CD4-positive, alpha-beta T cell (primary cell): ENCODE measurements around the gene MADCAM1. TPM values are rescaled to one million over a fixed set of nuclear protein-coding genes. Genes with fewer than 3 reads are reported as not detected.

ENCODE experiments used
- ATAC-seq: fragments of 200-7000 bp; cut with Tn5 transposase; one replicate; pipeline ENCODE4 v1.10.0; 2022; ENCODE audit warnings: mild to moderate bottlenecking; ENCODE audit not compliant: poor library complexity
- CTCF ChIA-PET: fragments of 350-600 bp; sonication (Branson Sonifier 250); formaldehyde crosslinking; loops from one replicate; lab custom pipeline; 2021; ENCODE audit warnings: antibody characterized with exemption, inconsistent platforms; lab: Charles Lee
- POLR2A ChIA-PET: fragments of 350-600 bp; sonication (Branson Sonifier 250); formaldehyde crosslinking; loops from one replicate; lab custom pipeline; 2021; ENCODE audit warnings: antibody characterized with exemption, inconsistent platforms; lab: Charles Lee
- DNase-seq, 14 experiments: peaks; one replicate each; pipeline ENCODE4 v3.0.0-alpha.2; 2013 to 2020; ENCODE audit warnings: mixed read lengths in 2 of 14
- H3K27ac ChIP-seq, 2 donors: one replicate each; pipeline versions ENCODE4 v1.5.1 to v1.7.0; 2013; ENCODE audit warnings: low read length in 2 of 2, low read depth in 1 of 2, mild to moderate bottlenecking in 1 of 2
- H3K27me3 ChIP-seq, 2 experiments: 1 replicate in 1 of 2; 2 replicates in 1 of 2; pipeline versions ENCODE4 v1.6.1 to v1.7.0; 2013; ENCODE audit warnings: low read length in 2 of 2, control low read depth in 1 of 2, mild to moderate bottlenecking in 1 of 2, moderate library complexity in 1 of 2; ENCODE audit not compliant: insufficient read depth in 2 of 2, control insufficient read depth in 1 of 2
- H3K36me3 ChIP-seq: one replicate; pipeline ENCODE4 v1.6.1; 2013; ENCODE audit warnings: low read length, control low read depth; ENCODE audit not compliant: insufficient read depth
- H3K4me1 ChIP-seq: one replicate; pipeline ENCODE4 v1.6.1; 2013; ENCODE audit warnings: low read length, control low read depth; ENCODE audit not compliant: insufficient read depth
- H3K4me3 ChIP-seq: one replicate; pipeline ENCODE4 v1.5.1; 2013; ENCODE audit warnings: mild to moderate bottlenecking, low read length, moderate library complexity
- H3K9me3 ChIP-seq, 2 experiments: 1 replicate in 1 of 2; 2 replicates in 1 of 2; pipeline versions ENCODE4 v1.6.1 to v1.7.0; 2013; ENCODE audit warnings: low read length in 2 of 2, mild to moderate bottlenecking in 2 of 2, control low read depth in 1 of 2, moderate library complexity in 1 of 2; ENCODE audit not compliant: control insufficient read depth in 1 of 2, insufficient read depth in 1 of 2
- H3K27ac Mint-ChIP-seq: one replicate; pipeline ENCODE4 v1.8.0; 2020; ENCODE audit warnings: mixed read lengths
- H3K27me3 Mint-ChIP-seq: one replicate; pipeline ENCODE4 v1.8.0; 2021; ENCODE audit warnings: mixed read lengths
- H3K36me3 Mint-ChIP-seq: one replicate; pipeline ENCODE4 v1.8.0; 2021; ENCODE audit warnings: low read depth, mixed read lengths
- H3K4me1 Mint-ChIP-seq: one replicate; pipeline ENCODE4 v1.8.0; 2021; ENCODE audit warnings: low read depth, mixed read lengths
- H3K4me3 Mint-ChIP-seq: one replicate; pipeline ENCODE4 v1.8.0; 2020; ENCODE audit warnings: mild to moderate bottlenecking, mixed read lengths
- H3K9me3 Mint-ChIP-seq: one replicate; pipeline ENCODE4 v1.8.0; 2020; ENCODE audit warnings: mixed read lengths
- intact Hi-C, 2 experiments: fragments of 100-400 bp; cut with DNase I in 1 of 2; cut with micrococcal nuclease in 1 of 2; formaldehyde crosslinking; loops; one replicate each; pipeline versions ENCODE4 v1.15.1 to v1.9.0; 2023 to 2025; cut with DNase I, micrococcal nuclease
- total RNA-seq, 174 experiments: library from RNA in 2 of 174; stranded (reverse) in 2 of 174; gene quantifications; one replicate each; pipeline ENCODE4 v1.2.3 and lab custom pipeline; 2021 to 2026
- TF ChIP-seq, protein P1 (sequence below): fragments of 200-600 bp; IDR thresholded peaks from one replicate; pipeline ENCODE4 v1.8.0; 2022; ENCODE audit warnings: antibody characterized with exemption, mild to moderate bottlenecking

The MADCAM1 gene
- total RNA-seq, 2 experiments from 2014 or later: 0.20 to 0.91 TPM

DNA sequence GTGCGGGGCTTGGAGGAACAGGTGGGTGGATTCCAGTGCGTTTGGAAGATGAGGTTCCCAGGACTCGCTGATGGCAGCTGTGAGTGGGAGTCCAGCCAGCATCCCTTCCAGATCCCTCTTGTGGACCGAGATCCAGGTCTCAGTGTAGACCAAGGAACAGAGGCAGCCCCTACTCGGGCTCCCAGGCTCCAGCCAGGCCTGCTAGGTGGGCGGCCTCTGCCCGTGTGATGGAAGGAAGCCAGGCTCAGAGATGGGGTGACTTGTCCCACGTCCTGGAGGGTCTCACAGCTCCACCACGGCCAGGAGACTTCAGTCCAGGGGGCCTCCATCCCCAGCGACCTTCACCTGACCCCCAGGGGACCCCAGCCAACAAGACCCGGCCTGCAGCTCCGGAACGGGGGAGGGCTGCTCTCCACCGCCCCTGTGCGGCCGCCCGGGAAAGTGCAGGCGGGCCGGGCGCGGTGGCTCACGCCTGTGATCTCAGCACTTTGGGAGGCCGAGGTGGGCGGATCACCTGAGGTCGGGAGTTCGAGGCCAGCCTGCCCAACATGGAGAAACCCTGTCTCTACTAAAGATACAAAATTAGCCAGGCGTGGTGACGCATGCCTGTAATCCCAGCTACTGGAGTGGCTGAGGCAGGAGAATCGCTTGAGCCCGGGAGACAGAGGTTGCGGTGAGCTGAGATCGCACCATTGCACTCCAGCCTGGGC, 729 bp upstream of the MADCAM1 start:
- Mint-ChIP-seq H3K27ac (no peak overlapping the region), H3K9me3 (no peaks in the 10 kb centered on the region), H3K36me3 (no peaks in the 10 kb centered on the region), H3K27me3 (peaks cover 18% of the 10 kb centered on the region), H3K4me3 (no peak overlapping the region), H3K4me1 (no peaks in the 10 kb centered on the region)
- ATAC-seq (peak; percentile 73), DNase-seq (peak in 11 of 14 experiments; percentile 20 to 69 (median 47))
- Histone ChIP-seq H3K36me3 (no peaks in the 10 kb centered on the region), H3K4me3 (no peak overlapping the region), H3K27me3 (peaks cover 19 to 27% of the 10 kb centered on the region in 2 experiments), H3K27ac (no peak overlapping the region), H3K4me1 (peaks cover 23% of the 10 kb centered on the region), H3K9me3 (peaks cover 0 to 20% of the 10 kb centered on the region in 2 experiments)
- ChIA-PET POLR2A (interaction anchor here (0.8 to 1.3 kb wide), 2 partner anchors 11 to 15 kb away, joined by 3 to 4 read pairs; no protein-coding TSS in a partner anchor), CTCF (interaction anchor here (1.2 to 1.7 kb wide), 3 partner anchors 9 to 15 kb away, joined by 7 to 15 read pairs (median 14); partner anchors contain the start of gene TPGS1)
- TF ChIP-seq, protein P1, sequence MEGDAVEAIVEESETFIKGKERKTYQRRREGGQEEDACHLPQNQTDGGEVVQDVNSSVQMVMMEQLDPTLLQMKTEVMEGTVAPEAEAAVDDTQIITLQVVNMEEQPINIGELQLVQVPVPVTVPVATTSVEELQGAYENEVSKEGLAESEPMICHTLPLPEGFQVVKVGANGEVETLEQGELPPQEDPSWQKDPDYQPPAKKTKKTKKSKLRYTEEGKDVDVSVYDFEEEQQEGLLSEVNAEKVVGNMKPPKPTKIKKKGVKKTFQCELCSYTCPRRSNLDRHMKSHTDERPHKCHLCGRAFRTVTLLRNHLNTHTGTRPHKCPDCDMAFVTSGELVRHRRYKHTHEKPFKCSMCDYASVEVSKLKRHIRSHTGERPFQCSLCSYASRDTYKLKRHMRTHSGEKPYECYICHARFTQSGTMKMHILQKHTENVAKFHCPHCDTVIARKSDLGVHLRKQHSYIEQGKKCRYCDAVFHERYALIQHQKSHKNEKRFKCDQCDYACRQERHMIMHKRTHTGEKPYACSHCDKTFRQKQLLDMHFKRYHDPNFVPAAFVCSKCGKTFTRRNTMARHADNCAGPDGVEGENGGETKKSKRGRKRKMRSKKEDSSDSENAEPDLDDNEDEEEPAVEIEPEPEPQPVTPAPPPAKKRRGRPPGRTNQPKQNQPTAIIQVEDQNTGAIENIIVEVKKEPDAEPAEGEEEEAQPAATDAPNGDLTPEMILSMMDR: peak; percentile 50
- intact Hi-C loops: no loop called here

DNA sequence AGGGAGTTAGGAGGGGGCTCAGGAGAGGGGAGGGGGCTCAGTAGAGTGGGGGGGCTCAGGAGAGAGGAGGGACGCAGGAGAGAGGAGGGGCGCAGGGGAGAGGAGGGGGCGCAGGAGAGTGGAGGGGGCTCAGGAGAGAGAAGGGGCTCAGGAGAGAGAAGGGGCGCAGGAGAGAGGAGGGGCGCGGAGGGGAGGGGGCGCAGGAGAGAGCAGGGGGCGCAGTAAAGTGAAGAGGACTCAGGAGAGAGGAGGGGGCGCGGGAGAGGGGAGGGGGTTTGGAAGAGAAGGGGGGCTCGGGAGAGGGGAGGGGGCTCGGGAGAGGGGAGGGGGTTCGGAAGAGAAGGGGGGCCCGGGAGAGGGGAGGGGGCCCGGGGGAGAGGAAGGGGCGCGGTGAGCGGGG, 700 bp downstream of the MADCAM1 start:
- DNase-seq: no peak
- Mint-ChIP-seq H3K9me3 (no peaks in the 10 kb centered on the region), H3K4me3 (no peak overlapping the region), H3K4me1 (no peaks in the 10 kb centered on the region), H3K27me3 (peaks cover 18% of the 10 kb centered on the region), H3K27ac (no peak overlapping the region), H3K36me3 (no peaks in the 10 kb centered on the region)
- H3K27me3 ChIP-seq: peaks cover 19 to 27% of the 10 kb centered on the region in 2 experiments
- TF ChIP-seq, protein P1: no peak
- H3K36me3 ChIP-seq: no peaks in the 10 kb centered on the region
- H3K4me1 ChIP-seq: peaks cover 23% of the 10 kb centered on the region
- H3K9me3 ChIP-seq: peaks cover 0 to 16% of the 10 kb centered on the region in 2 experiments
- H3K4me3 ChIP-seq: no peak overlapping the region
- ATAC-seq: no peak
- ChIA-PET POLR2A (interaction anchor here (1.3 kb wide), 1 partner anchor 10 kb away, joined by 3 read pairs; no protein-coding TSS in a partner anchor), CTCF (interaction anchor here (2.2 kb wide), 1 partner anchor 10 kb away, joined by 10 read pairs; no protein-coding TSS in a partner anchor)
- H3K27ac ChIP-seq: no peak overlapping the region
- intact Hi-C loops: no loop called here

DNA sequence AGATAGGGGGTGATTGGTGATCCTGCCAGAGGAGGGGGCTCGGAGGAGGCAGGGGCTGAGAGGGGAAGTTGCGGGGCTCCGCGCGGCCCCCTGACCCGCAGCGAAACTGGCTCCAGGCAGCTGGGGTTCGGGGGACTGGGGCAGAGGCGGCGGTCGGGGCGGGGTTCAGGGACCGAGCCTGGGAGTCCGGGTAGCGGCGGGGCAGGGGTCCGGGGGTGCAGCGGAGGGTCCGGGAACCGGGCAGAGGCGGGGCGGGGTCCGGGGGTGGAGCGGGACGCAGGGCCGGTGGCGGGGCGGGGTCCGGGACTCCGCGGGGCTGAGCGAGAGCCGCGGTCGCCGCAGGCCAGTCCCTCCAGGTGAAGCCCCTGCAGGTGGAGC, 1.2 kb downstream of the MADCAM1 start:
- no peaks in the 10 kb centered on the region for H3K9me3 Mint-ChIP-seq
- Histone ChIP-seq H3K4me1 (peaks cover 23% of the 10 kb centered on the region), H3K36me3 (no peaks in the 10 kb centered on the region), H3K27me3 (peaks cover 19 to 27% of the 10 kb centered on the region in 2 experiments), H3K4me3 (no peak overlapping the region), H3K9me3 (peaks cover 0 to 16% of the 10 kb centered on the region in 2 experiments), H3K27ac (no peak overlapping the region)
- no peak overlapping the region for H3K27ac Mint-ChIP-seq
- no peaks in the 10 kb centered on the region for H3K36me3 Mint-ChIP-seq
- no peak overlapping the region for H3K4me3 Mint-ChIP-seq
- ATAC-seq (no peak), DNase-seq (no peak)
- intact Hi-C loops: no loop called here
- H3K27me3 Mint-ChIP-seq: peaks cover 18% of the 10 kb centered on the region
- TF ChIP-seq, protein P1: no peak
- ChIA-PET POLR2A (interaction anchor here (0.8 to 1.3 kb wide), 3 partner anchors 9 to 14 kb away, joined by 3 to 7 read pairs (median 3); no protein-coding TSS in a partner anchor), CTCF (interaction anchor here (2.2 kb wide), 1 partner anchor 9 kb away, joined by 10 read pairs; no protein-coding TSS in a partner anchor)
- H3K4me1 Mint-ChIP-seq: no peaks in the 10 kb centered on the region
